Natural killer cell (primary cell): ENCODE data around the gene LDHB. TPM values are rescaled to one million over a fixed set of nuclear protein-coding genes. Genes with fewer than 3 reads are reported as not detected.

Source experiments
- ATAC-seq, 3 donors: fragments of 150-1000 bp in 2 of 3; fragments of 200-7000 bp in 1 of 3; cut with Tn5 transposase; 1 replicate in 1 of 3; 2 replicates in 2 of 3; pipeline ENCODE4 v1.10.0; 2021; ENCODE audit warnings: mild to moderate bottlenecking in 2 of 3, moderate library complexity in 2 of 3
- DNase-seq, 2 donors: peaks; one replicate each; pipeline versions ENCODE4 v3.0.0 to v3.0.0-alpha.2; 2013 to 2021; ENCODE audit warnings: mixed read lengths in 1 of 2
- H3K27ac ChIP-seq: one replicate; pipeline ENCODE4 v1.5.1; 2013; ENCODE audit warnings: mild to moderate bottlenecking, low read length
- H3K27me3 ChIP-seq: one replicate; pipeline ENCODE4 v1.6.1; 2013; ENCODE audit warnings: low read length; ENCODE audit not compliant: control insufficient read depth, insufficient read depth
- H3K36me3 ChIP-seq: one replicate; pipeline ENCODE4 v1.6.1; 2013; ENCODE audit warnings: low read length; ENCODE audit not compliant: control insufficient read depth, insufficient read depth
- H3K4me1 ChIP-seq: one replicate; pipeline ENCODE4 v1.6.1; 2013; ENCODE audit warnings: low read length; ENCODE audit not compliant: control insufficient read depth, insufficient read depth
- H3K4me3 ChIP-seq: one replicate; pipeline ENCODE4 v1.5.1; 2013; ENCODE audit warnings: low read length
- H3K9me3 ChIP-seq: one replicate; pipeline ENCODE4 v1.6.1; 2013; ENCODE audit warnings: low read length; ENCODE audit not compliant: control insufficient read depth, insufficient read depth
- H3K27ac Mint-ChIP-seq, 2 donors: one replicate each; pipeline ENCODE4 v1.8.0; 2022; ENCODE audit warnings: mild to moderate bottlenecking in 2 of 2, mixed read lengths in 2 of 2, moderate library complexity in 1 of 2
- H3K27me3 Mint-ChIP-seq, 2 donors: one replicate each; pipeline ENCODE4 v1.8.0; 2022; ENCODE audit warnings: low read depth in 2 of 2, mixed read lengths in 2 of 2
- H3K36me3 Mint-ChIP-seq: one replicate; pipeline ENCODE4 v1.8.0; 2022; ENCODE audit warnings: mixed read lengths
- H3K4me1 Mint-ChIP-seq, 2 donors: one replicate each; pipeline ENCODE4 v1.8.0; 2022; ENCODE audit warnings: mixed read lengths in 2 of 2
- H3K4me3 Mint-ChIP-seq: one replicate; pipeline ENCODE4 v1.8.0; 2022; ENCODE audit warnings: mild to moderate bottlenecking, moderate library complexity, mixed read lengths
- H3K9me3 Mint-ChIP-seq, 2 donors: one replicate each; pipeline ENCODE4 v1.8.0; 2022; ENCODE audit warnings: mixed read lengths in 2 of 2
- CTCF ChIP-seq: fragments of 200-600 bp; IDR thresholded peaks from one replicate; pipeline ENCODE4 v1.8.0; 2022; ENCODE audit warnings: antibody characterized with exemption
- WGBS: methylation state at CpG from one replicate; pipeline ENCODE4 v1.1.7; 2013; ENCODE audit warnings: missing lambda C conversion rate; ENCODE audit not compliant: insufficient coverage; 5-methylcytosine and 5-hydroxymethylcytosine counted together
- intact Hi-C: fragments of 100-400 bp; cut with micrococcal nuclease; formaldehyde crosslinking; loops from one replicate; pipeline ENCODE4 v1.14.2; 2022
- total RNA-seq, 4 donors: library from RNA; stranded (reverse); fragments of 120-200 nt in 1 of 4; gene quantifications; one replicate each; pipeline versions ENCODE4 v1.2.3 to v1.2.4, GENCODE V29; 2013 to 2022

Gene LDHB
- total RNA-seq, 3 donors from 2014 or later (not counting 1 experiment from before 2014, with no cell fraction given), result 116 to 167 (median 125) TPM

- no peak overlapping the region for H3K4me3 Mint-ChIP-seq
- Histone ChIP-seq H3K27ac (no peak overlapping the region), H3K9me3 (no peaks in the 10 kb centered on the region), H3K4me3 (no peak overlapping the region), H3K27me3 (no peaks in the 10 kb centered on the region), H3K4me1 (no peaks in the 10 kb centered on the region), H3K36me3 (peaks cover 19% of the 10 kb centered on the region)
- H3K9me3 Mint-ChIP-seq, result peaks cover 0 to 2% of the 10 kb centered on the region in 2 donors
- H3K27ac Mint-ChIP-seq, result no peak overlapping the region
- TF ChIP-seq CTCF, result no peak
- ATAC-seq (no peak), DNase-seq (no peak)
- no peaks in the 10 kb centered on the region for H3K4me1 Mint-ChIP-seq
- H3K27me3 Mint-ChIP-seq, result peaks cover 0 to 1% of the 10 kb centered on the region in 2 donors
- WGBS, result 38% methylated on average over 2 of the region's 2 CpGs
- peaks cover 9% of the 10 kb centered on the region for H3K36me3 Mint-ChIP-seq
- intact Hi-C loops, result no loop called here
These were observed 26.3 kb downstream of the LDHB start for GRCh38 chr12:21631367-21631766.

- 91% methylated on average over 2 of the region's 2 CpGs for WGBS
- intact Hi-C loops, result no loop called here
These were observed 29.7 kb downstream of the LDHB start for GRCh38 chr12:21627924-21628323.

GRCh38 chr12:21618566-21618965, 39.1 kb downstream of the LDHB start:
- H3K4me1 Mint-ChIP-seq, result peaks cover 0 to 5% of the 10 kb centered on the region in 2 donors
- peaks cover 0 to 2% of the 10 kb centered on the region in 2 donors for H3K27me3 Mint-ChIP-seq
- no peaks in the 10 kb centered on the region for H3K36me3 Mint-ChIP-seq
- no peak for ATAC-seq
- no peak for DNase-seq
- no peak overlapping the region for H3K4me3 Mint-ChIP-seq
- H3K36me3 ChIP-seq, result no peaks in the 10 kb centered on the region
- no peaks in the 10 kb centered on the region for H3K9me3 ChIP-seq
- H3K4me3 ChIP-seq, result no peak overlapping the region
- no peaks in the 10 kb centered on the region for H3K9me3 Mint-ChIP-seq
- no peaks in the 10 kb centered on the region for H3K4me1 ChIP-seq
- no peaks in the 10 kb centered on the region for H3K27me3 ChIP-seq
- intact Hi-C loops, result no loop called here
- no peak for TF ChIP-seq CTCF
- no peak overlapping the region for H3K27ac ChIP-seq
- H3K27ac Mint-ChIP-seq, result no peak overlapping the region

More at GRCh38 chr12:21627924-21628323, 29.7 kb downstream of the LDHB start:
- Histone ChIP-seq H3K36me3 (no peaks in the 10 kb centered on the region), H3K9me3 (no peaks in the 10 kb centered on the region), H3K27ac (no peak overlapping the region), H3K4me3 (no peak overlapping the region), H3K27me3 (no peaks in the 10 kb centered on the region), H3K4me1 (no peaks in the 10 kb centered on the region)
- no peak for TF ChIP-seq CTCF
- Mint-ChIP-seq H3K4me3 (no peak overlapping the region), H3K27ac (no peak overlapping the region), H3K9me3 (peaks cover 2 to 3% of the 10 kb centered on the region in 2 donors), H3K36me3 (no peaks in the 10 kb centered on the region), H3K4me1 (no peaks in the 10 kb centered on the region), H3K27me3 (peaks cover 0 to 7% of the 10 kb centered on the region in 2 donors)
- DNase-seq, result no peak
- no peak for ATAC-seq

- no peaks in the 10 kb centered on the region for H3K36me3 ChIP-seq
- H3K9me3 ChIP-seq, result no peaks in the 10 kb centered on the region
- WGBS, result 95% methylated on average over 3 of the region's 3 CpGs
- no peak overlapping the region for H3K27ac ChIP-seq
- H3K4me3 ChIP-seq, result no peak overlapping the region
- H3K4me3 Mint-ChIP-seq, result no peak overlapping the region
- TF ChIP-seq CTCF, result no peak
- intact Hi-C loops, result no loop called here
- ATAC-seq, result no peak
- no peak overlapping the region for H3K27ac Mint-ChIP-seq
- H3K4me1 ChIP-seq, result no peaks in the 10 kb centered on the region
- H3K27me3 Mint-ChIP-seq, result peaks cover 0 to 2% of the 10 kb centered on the region in 2 donors
- no peaks in the 10 kb centered on the region for H3K27me3 ChIP-seq
- H3K4me1 Mint-ChIP-seq, result peaks cover 0 to 5% of the 10 kb centered on the region in 2 donors
- DNase-seq, result no peak
- H3K36me3 Mint-ChIP-seq, result no peaks in the 10 kb centered on the region
- no peaks in the 10 kb centered on the region for H3K9me3 Mint-ChIP-seq
These were observed 40.6 kb downstream of the LDHB start for GRCh38 chr12:21617030-21617429.
